GM23248 (cell line): ENCODE results near the gene ADRA1B. TPM values are rescaled to one million over a fixed set of nuclear protein-coding genes. Genes with fewer than 3 reads are reported as not detected.
A peak's percentile ranks its signal among the peaks of the same experiment; 100 is the strongest.

Experiments
- DNase-seq: peaks from one replicate; pipeline ENCODE4 v3.0.0-alpha.2; 2015
- H2AFZ ChIP-seq: fragments of 200-600 bp; sonication (generic); 2 replicates; pipeline ENCODE4 v1.6.1; 2016; ENCODE audit warnings: antibody characterized with exemption
- H3F3A ChIP-seq: fragments of 200-600 bp; sonication (generic); 2 replicates; pipeline ENCODE4 v1.6.1; 2016; ENCODE audit warnings: mild to moderate bottlenecking, antibody characterized with exemption, mixed run types; ENCODE audit not compliant: insufficient read depth
- H3K27ac ChIP-seq: fragments of 200-600 bp; sonication (generic); 2 replicates; pipeline ENCODE4 v1.5.1; 2016; ENCODE audit warnings: mild to moderate bottlenecking
- H3K27me3 ChIP-seq: fragments of 200-600 bp; sonication (generic); replicated peaks from 2 replicates; pipeline ENCODE4 v1.6.1; 2016; ENCODE audit warnings: mild to moderate bottlenecking; ENCODE audit not compliant: insufficient read depth
- H3K36me3 ChIP-seq: fragments of 200-600 bp; sonication (generic); 2 replicates; pipeline ENCODE4 v1.6.1; 2016; ENCODE audit warnings: low read depth, mild to moderate bottlenecking
- H3K4me1 ChIP-seq: fragments of 200-600 bp; sonication (generic); 2 replicates; pipeline ENCODE4 v1.6.1; 2016; ENCODE audit warnings: mild to moderate bottlenecking; ENCODE audit not compliant: insufficient read depth
- H3K4me2 ChIP-seq: fragments of 200-600 bp; sonication (generic); one replicate; pipeline ENCODE4 v1.6.1; 2016; ENCODE audit warnings: mild to moderate bottlenecking; ENCODE audit not compliant: unreplicated experiment
- H3K4me3 ChIP-seq: fragments of 200-600 bp; sonication (generic); 2 replicates; pipeline ENCODE4 v1.5.1; 2016; ENCODE audit warnings: mild to moderate bottlenecking
- H3K79me2 ChIP-seq: fragments of 200-600 bp; sonication (generic); 2 replicates; pipeline ENCODE4 v1.6.1; 2016; ENCODE audit warnings: mild to moderate bottlenecking; ENCODE audit not compliant: insufficient read depth
- H3K9ac ChIP-seq: fragments of 200-600 bp; sonication (generic); 2 replicates; pipeline ENCODE4 v1.6.1; 2016; ENCODE audit warnings: mild to moderate bottlenecking
- H3K9me2 ChIP-seq: fragments of 200-600 bp; sonication (generic); 2 replicates; pipeline ENCODE4 v1.6.1; 2016; ENCODE audit warnings: mixed run types, mild to moderate bottlenecking, moderate library complexity; ENCODE audit not compliant: insufficient read depth
- H3K9me3 ChIP-seq: fragments of 200-600 bp; sonication (generic); one replicate; pipeline ENCODE4 v1.6.1; 2017; ENCODE audit warnings: low read depth
- H4K20me1 ChIP-seq: fragments of 200-600 bp; sonication (generic); 2 replicates; pipeline ENCODE4 v1.6.0; 2016; ENCODE audit not compliant: insufficient read depth
- EZH2 ChIP-seq: fragments of 200-600 bp; sonication (generic); IDR thresholded peaks from 2 replicates; pipeline ENCODE4 v1.6.1; 2018; ENCODE audit warnings: antibody characterized with exemption, mild to moderate bottlenecking; ENCODE audit not compliant: insufficient read depth, poor library complexity, severe bottlenecking
- EZH2phosphoT487 ChIP-seq: fragments of 200-600 bp; sonication (generic); IDR thresholded peaks from 2 replicates; pipeline ENCODE4 v1.6.1; 2018; ENCODE audit warnings: antibody characterized with exemption, moderate library complexity, mild to moderate bottlenecking, low read depth; ENCODE audit not compliant: insufficient read depth
- WGBS, 2 experiments: methylation state at CpG; one replicate each; pipeline ENCODE4 v1.1.6; 2015 to 2017; ENCODE audit warnings: low lambda C conversion rate in 2 of 2, low coverage in 1 of 2; ENCODE audit errors: missing lambda C conversion rate in 2 of 2; 5-methylcytosine and 5-hydroxymethylcytosine counted together
- in situ Hi-C: fragments of 300-500 bp; cut with MboI; formaldehyde crosslinking; loops from 2 replicates; pipeline ENCODE4 v1.15.0; 2020
- polyA plus RNA-seq: library from polyadenylated mRNA; unstranded; fragments of >200 nt; fragmentation: Nextera tagmentation; extraction: Ambion mirVana; gene quantifications from 2 replicates; pipeline ENCODE4 v1.2.1, GENCODE V29; 2016
- total RNA-seq: library from RNA; depleted of rRNA; stranded (reverse); fragments of >200 nt; shearing (Covaris generic); gene quantifications from 2 replicates; pipeline ENCODE4 v1.2.3, GENCODE V29; 2014

Gene ADRA1B
- total and polyA plus RNA-seq, 2 experiments from 2014 or later, result 0.32 TPM; not detected in 1

DNA sequence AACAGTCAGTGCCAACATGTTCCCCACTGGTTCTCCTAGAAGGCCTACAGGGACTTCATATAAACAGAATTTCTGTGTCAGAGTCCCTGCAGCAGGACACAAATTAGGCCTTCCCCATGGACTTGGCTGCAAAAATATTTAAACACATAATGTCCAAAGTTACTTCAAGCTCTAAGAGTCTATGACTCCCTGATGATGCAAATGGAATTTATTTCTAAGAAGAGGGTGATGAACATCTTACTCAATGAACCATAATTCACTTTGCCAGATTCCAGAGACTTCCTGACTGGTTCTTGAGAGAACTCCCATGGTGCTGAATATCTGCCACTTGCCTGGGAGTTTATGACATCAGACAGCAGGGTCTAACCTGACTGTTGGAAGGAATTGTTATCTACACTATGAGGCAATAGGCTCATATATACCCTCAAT lies 32.7 kb upstream of the ADRA1B start:
- H3K9ac ChIP-seq, result 0 out of 2 replicates have a peak overlapping the region, but pooled peaks have one; percentile 16
- H3F3A ChIP-seq, result peaks cover 43% of the 10 kb centered on the region
- H3K4me2 ChIP-seq, result peak overlapping the region; percentile 18

DNA sequence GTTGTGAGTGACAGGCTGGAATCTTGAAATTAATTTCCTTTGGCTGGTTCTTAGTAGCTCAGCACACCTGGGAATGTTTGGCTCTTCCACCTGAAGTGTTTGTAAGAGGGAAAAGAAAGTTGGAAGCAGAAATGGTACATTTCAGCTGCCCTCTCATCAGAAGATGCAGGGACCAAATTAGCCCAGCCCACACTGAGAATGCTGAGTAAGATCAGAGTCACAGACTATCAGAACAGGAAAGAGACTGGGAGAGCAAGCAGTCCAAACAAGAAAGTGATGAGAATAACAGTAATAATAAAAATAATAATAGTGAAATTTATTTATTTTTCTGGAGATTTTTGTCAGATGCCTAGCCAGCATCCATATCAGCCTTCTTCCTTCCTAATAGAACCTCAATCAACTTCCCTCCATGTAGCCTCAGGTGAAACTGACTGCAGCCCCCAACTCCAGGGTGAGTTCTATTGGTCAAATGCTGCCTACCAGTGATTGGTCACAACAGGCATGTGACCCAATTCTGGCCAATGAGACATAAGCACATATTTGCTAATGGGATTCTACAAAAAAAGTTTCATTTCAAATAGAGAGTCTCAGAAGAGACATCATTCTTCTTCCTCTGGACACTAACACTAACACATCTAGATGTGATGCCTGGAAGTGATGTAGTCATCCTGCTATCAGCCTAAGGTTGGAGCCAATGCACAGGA lies 31.2 kb upstream of the ADRA1B start:
- Histone ChIP-seq H3K4me2 (peak overlapping the region; percentile 15), H3F3A (peaks cover 34% of the 10 kb centered on the region), H3K4me3 (no peak overlapping the region), H3K27ac (no peak overlapping the region), H3K9ac (no peak overlapping the region), H3K4me1 (peaks cover 24% of the 10 kb centered on the region), H3K9me3 (no peaks in the 10 kb centered on the region), H3K27me3 (no peaks in the 10 kb centered on the region), H2AFZ (no peak overlapping the region), H3K36me3 (no peaks in the 10 kb centered on the region), H4K20me1 (no peaks in the 10 kb centered on the region), H3K9me2 (no peaks in the 10 kb centered on the region), H3K79me2 (no peaks in the 10 kb centered on the region)
- in situ Hi-C loops, result no loop called here
- TF ChIP-seq EZH2phosphoT487 (no peak), EZH2 (no peak)
- DNase-seq, result peak; percentile 79

More for the DNA sequence above, 32.7 kb upstream of the ADRA1B start:
- H3K27ac ChIP-seq, result peak overlapping the region; percentile 74
- no peaks in the 10 kb centered on the region for H3K27me3 ChIP-seq
- in situ Hi-C loops, result no loop called here
- no peaks in the 10 kb centered on the region for H3K79me2 ChIP-seq
- H4K20me1 ChIP-seq, result no peaks in the 10 kb centered on the region
- H2AFZ ChIP-seq, result no peak overlapping the region
- no peak for TF ChIP-seq EZH2
- no peak for TF ChIP-seq EZH2phosphoT487
- H3K4me3 ChIP-seq, result no peak overlapping the region
- H3K36me3 ChIP-seq, result no peaks in the 10 kb centered on the region
- peak; percentile 94 for DNase-seq
- peaks cover 34% of the 10 kb centered on the region for H3K4me1 ChIP-seq
- no peaks in the 10 kb centered on the region for H3K9me3 ChIP-seq
- H3K9me2 ChIP-seq, result no peaks in the 10 kb centered on the region

DNA sequence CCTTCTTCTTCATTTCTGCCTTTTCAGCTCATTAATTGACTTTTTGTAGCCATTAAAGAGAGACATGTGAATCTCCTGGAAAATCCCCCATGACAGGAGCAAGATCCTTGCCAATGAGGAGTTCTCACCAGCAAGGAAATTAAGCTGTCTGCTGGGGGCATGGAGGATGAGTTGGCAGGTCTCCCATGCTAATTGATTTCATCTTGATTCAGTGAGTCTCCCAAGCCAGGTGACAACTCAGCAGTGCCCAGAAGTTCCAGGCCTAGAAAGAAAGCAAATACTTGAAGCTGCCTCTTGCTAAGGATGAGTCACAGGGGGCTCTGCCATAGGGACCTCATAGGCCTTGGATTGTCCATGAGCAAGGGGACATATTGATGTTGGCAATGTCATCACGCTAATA lies 30.0 kb upstream of the ADRA1B start:
- no peaks in the 10 kb centered on the region for H3K36me3 ChIP-seq
- H3K9ac ChIP-seq, result no peak overlapping the region
- H3K9me2 ChIP-seq, result no peaks in the 10 kb centered on the region
- H3K79me2 ChIP-seq, result no peaks in the 10 kb centered on the region
- peaks cover 24% of the 10 kb centered on the region for H3K4me1 ChIP-seq
- no peak overlapping the region for H2AFZ ChIP-seq
- in situ Hi-C loops, result no loop called here
- no peaks in the 10 kb centered on the region for H3K27me3 ChIP-seq
- H3K27ac ChIP-seq, result no peak overlapping the region
- no peak for DNase-seq
- WGBS, 2 experiments, result 96 to 100% methylated on average over 1 of the region's 1 CpG
- no peak overlapping the region for H3K4me3 ChIP-seq
- TF ChIP-seq EZH2phosphoT487, result no peak
- no peak for TF ChIP-seq EZH2
- peaks cover 34% of the 10 kb centered on the region for H3F3A ChIP-seq
- H4K20me1 ChIP-seq, result no peaks in the 10 kb centered on the region
- H3K9me3 ChIP-seq, result no peaks in the 10 kb centered on the region
- no peak overlapping the region for H3K4me2 ChIP-seq

DNA sequence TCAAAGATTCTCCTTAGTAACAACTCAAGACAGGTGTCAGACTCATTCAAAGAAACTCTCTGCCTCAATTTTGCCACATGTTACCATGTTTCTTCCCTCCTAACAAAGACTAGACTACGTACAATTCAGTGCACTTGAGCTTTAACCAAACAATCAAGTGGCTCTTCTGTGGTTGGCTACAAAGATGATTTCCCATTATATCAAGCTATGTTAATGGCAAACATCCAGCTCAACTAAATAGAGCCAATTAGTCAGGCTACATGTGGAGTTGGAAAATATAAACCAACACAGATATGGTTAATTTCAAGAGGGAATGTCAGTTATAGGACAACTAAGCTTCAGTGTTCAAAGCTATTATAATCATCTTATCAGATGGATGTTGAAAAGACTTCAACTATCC lies 29.2 kb upstream of the ADRA1B start:
- Histone ChIP-seq H3K9ac (no peak overlapping the region), H3K27me3 (no peaks in the 10 kb centered on the region), H3K4me3 (no peak overlapping the region), H3K4me1 (peaks cover 24% of the 10 kb centered on the region), H3K79me2 (no peaks in the 10 kb centered on the region), H3K9me2 (no peaks in the 10 kb centered on the region), H3K27ac (no peak overlapping the region), H2AFZ (no peak overlapping the region), H3F3A (peaks cover 34% of the 10 kb centered on the region), H3K36me3 (no peaks in the 10 kb centered on the region), H4K20me1 (no peaks in the 10 kb centered on the region), H3K4me2 (no peak overlapping the region), H3K9me3 (no peaks in the 10 kb centered on the region)
- WGBS, 2 experiments, result 83 to 90% methylated on average over 1 of the region's 1 CpG
- in situ Hi-C loops, result no loop called here
- no peak for DNase-seq
- TF ChIP-seq EZH2phosphoT487 (no peak), EZH2 (no peak)

DNA sequence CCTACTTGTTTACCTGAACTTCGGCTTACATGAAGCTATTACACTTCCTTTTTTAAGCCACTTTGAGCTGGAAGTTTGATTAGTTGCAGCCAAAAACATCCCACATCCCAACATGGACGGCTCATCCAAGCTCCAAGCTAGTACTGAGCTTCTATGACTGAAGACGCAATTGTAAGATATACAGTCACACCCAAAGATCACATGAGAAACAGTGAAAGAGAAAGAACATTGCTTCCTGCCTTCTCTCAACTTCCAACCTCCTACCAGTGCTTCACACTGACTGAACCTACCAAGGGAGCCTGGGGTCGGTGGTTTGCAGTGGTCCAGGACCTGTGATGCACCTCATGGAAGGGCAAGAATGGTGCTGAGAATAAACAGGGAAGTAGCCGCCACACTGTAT lies 27.4 kb upstream of the ADRA1B start:
- peaks cover 10% of the 10 kb centered on the region for H3K4me1 ChIP-seq
- 89 to 94% methylated on average over 5 of the region's 5 CpGs for WGBS, 2 experiments
- in situ Hi-C loops, result no loop called here

More for the DNA sequence above, 27.4 kb upstream of the ADRA1B start:
- Histone ChIP-seq H3K27me3 (no peaks in the 10 kb centered on the region), H4K20me1 (no peaks in the 10 kb centered on the region), H3K36me3 (no peaks in the 10 kb centered on the region), H3F3A (peaks cover 19% of the 10 kb centered on the region), H3K9me2 (no peaks in the 10 kb centered on the region), H3K9ac (no peak overlapping the region), H2AFZ (no peak overlapping the region), H3K4me3 (no peak overlapping the region), H3K4me2 (no peak overlapping the region), H3K27ac (no peak overlapping the region), H3K9me3 (no peaks in the 10 kb centered on the region), H3K79me2 (no peaks in the 10 kb centered on the region)
- DNase-seq, result no peak
- TF ChIP-seq EZH2phosphoT487, result no peak
- TF ChIP-seq EZH2, result no peak
